ENCODE measurements around the gene SRGAP1. TPM values are rescaled to one million over a fixed set of nuclear protein-coding genes. Genes with fewer than 3 reads are reported as not detected.
"Not testable (repeated sequence)": the region's sequence is repeated elsewhere in the genome, so short reads cannot be mapped to it uniquely, and the experiment has no call there.

The SRGAP1 gene
- total and polyA plus RNA-seq, 9 donors: 2.8 to 17.9 (median 8.6) TPM

GRCh38 chr12:64116969-64117368 is 272.5 kb downstream of the SRGAP1 start:
- Histone ChIP-seq H3K4me3 (no peak overlapping the region), H3K27ac (no peak overlapping the region), H3K36me3 (no peaks in the 10 kb centered on the region), H3K27me3 (no peaks in the 10 kb centered on the region), H3K4me1 (ENCODE audit: insufficient read depth) (peaks cover 2% of the 10 kb centered on the region), H3K9me3 (no peaks in the 10 kb centered on the region)
- TF ChIP-seq CTCF (IDR thresholded peaks at IDR 0.05) (no peak), EP300 (IDR thresholded peaks at IDR 0.05) (no peak), POLR2A (IDR thresholded peaks at IDR 0.05) (no peak)
- no peak for DNase-seq
- intact Hi-C loops (cut with DNase I): no loop called here
- 94 to 99% (median 96%) methylated on average over 2 of the region's 2 CpGs for WGBS, 3 donors

GRCh38 chr12:64120568-64120967 is 276.1 kb downstream of the SRGAP1 start:
- Histone ChIP-seq H3K27ac (no peak overlapping the region), H3K9me3 (no peaks in the 10 kb centered on the region), H3K36me3 (no peaks in the 10 kb centered on the region), H3K27me3 (no peaks in the 10 kb centered on the region), H3K4me3 (no peak overlapping the region), H3K4me1 (ENCODE audit: insufficient read depth) (peaks cover 2% of the 10 kb centered on the region)
- intact Hi-C loops (cut with DNase I): no loop called here
- no peak for TF ChIP-seq EP300 (IDR thresholded peaks at IDR 0.05)
- TF ChIP-seq CTCF (IDR thresholded peaks at IDR 0.05): no peak
- TF ChIP-seq POLR2A (IDR thresholded peaks at IDR 0.05): no peak
- DNase-seq: no peak

- WGBS, 3 donors: 92 to 98% (median 98%) methylated on average over 3 of the region's 3 CpGs
- H3K4me3 ChIP-seq; intact Hi-C loops (cut with DNase I); H3K36me3 ChIP-seq; H3K27me3 ChIP-seq; H3K27ac ChIP-seq; H3K9me3 ChIP-seq; H3K4me1 ChIP-seq (ENCODE audit: insufficient read depth); DNase-seq: not testable (repeated sequence)
Observed at GRCh38 chr12:64121086-64121485, 276.6 kb downstream of the SRGAP1 start.

GRCh38 chr12:64122154-64122553 is 277.7 kb downstream of the SRGAP1 start:
- Histone ChIP-seq H3K9me3 (no peaks in the 10 kb centered on the region), H3K27ac (no peak overlapping the region), H3K4me1 (ENCODE audit: insufficient read depth) (peaks cover 5% of the 10 kb centered on the region), H3K27me3 (no peaks in the 10 kb centered on the region), H3K36me3 (no peaks in the 10 kb centered on the region), H3K4me3 (no peak overlapping the region)
- DNase-seq: no peak
- intact Hi-C loops (cut with DNase I): no loop called here
- TF ChIP-seq CTCF (IDR thresholded peaks at IDR 0.05) (no peak), POLR2A (IDR thresholded peaks at IDR 0.05) (no peak), EP300 (IDR thresholded peaks at IDR 0.05) (no peak)

- Histone ChIP-seq H3K27ac (no peak overlapping the region), H3K27me3 (no peaks in the 10 kb centered on the region), H3K9me3 (no peaks in the 10 kb centered on the region), H3K36me3 (no peaks in the 10 kb centered on the region), H3K4me3 (no peak overlapping the region), H3K4me1 (ENCODE audit: insufficient read depth) (peaks cover 5% of the 10 kb centered on the region)
- WGBS, 3 donors: 86 to 94% (median 90%) methylated on average over 2 of the region's 2 CpGs
- DNase-seq: no peak
- intact Hi-C loops (cut with DNase I): no loop called here
- TF ChIP-seq EP300 (IDR thresholded peaks at IDR 0.05): no peak
- TF ChIP-seq POLR2A (IDR thresholded peaks at IDR 0.05): no peak
- TF ChIP-seq CTCF (IDR thresholded peaks at IDR 0.05): no peak
Observed at GRCh38 chr12:64122995-64123394, 278.5 kb downstream of the SRGAP1 start.
